Activated CD8-positive, alpha-beta memory T cell treated with anti-CD3 and anti-CD28 coated beads, Interleukin-2, amount 50 U/mL, for 48 hours (primary cell): Measurements from ENCODE around the gene C1orf210.

Experiments used
- DNase-seq: peaks from one replicate; pipeline ENCODE4 v3.0.0-alpha.2; 2020

The C1orf210 gene

GRCh38 chr1:43293176-43293575 is 7.8 kb upstream of the C1orf210 start:
- no peak for DNase-seq

- no peak for DNase-seq
These were observed 7.3 kb upstream of the C1orf210 start for GRCh38 chr1:43292679-43293078.

- DNase-seq = no peak
These were observed 6.8 kb upstream of the C1orf210 start for GRCh38 chr1:43292216-43292615.

GRCh38 chr1:43288785-43289706 is 3.7 kb upstream of the C1orf210 start:
- no peak for DNase-seq

- no peak for DNase-seq
These were observed 2.8 kb upstream of the C1orf210 start for GRCh38 chr1:43288058-43288784.

GRCh38 chr1:43286533-43286932 is 1.2 kb upstream of the C1orf210 start:
- DNase-seq = no peak

GRCh38 chr1:43286115-43286514 is 734 bp upstream of the C1orf210 start:
- DNase-seq = no peak

GRCh38 chr1:43284546-43285110 is 753 bp downstream of the C1orf210 start:
- DNase-seq = no peak

- DNase-seq = no peak
These were observed 1.3 kb downstream of the C1orf210 start for GRCh38 chr1:43284065-43284464.

- DNase-seq = no peak
These were observed 2.9 kb downstream of the C1orf210 start for GRCh38 chr1:43282220-43283195.

- DNase-seq = no peak
These were observed 4.7 kb downstream of the C1orf210 start for GRCh38 chr1:43280692-43281091.

GRCh38 chr1:43279666-43280065 is 5.7 kb downstream of the C1orf210 start:
- no peak for DNase-seq

GRCh38 chr1:43279161-43279560 is 6.2 kb downstream of the C1orf210 start:
- no peak for DNase-seq

GRCh38 chr1:43277116-43277876 is 8.1 kb downstream of the C1orf210 start:
- no peak for DNase-seq

- DNase-seq = no peak
These were observed 8.7 kb downstream of the C1orf210 start for GRCh38 chr1:43276673-43277072.

GRCh38 chr1:43275826-43276620 is 9.4 kb downstream of the C1orf210 start:
- DNase-seq = no peak

- no peak for DNase-seq
These were observed 10.6 kb downstream of the C1orf210 start for GRCh38 chr1:43274804-43275180.

- peak; percentile 61 for DNase-seq
These were observed 11.1 kb downstream of the C1orf210 start for GRCh38 chr1:43274125-43274803.

GRCh38 chr1:43273708-43274107 is 11.7 kb downstream of the C1orf210 start:
- DNase-seq = no peak
